NCI-H2227 treated with DMSO at 0.1 percent for 48 hours (cell line): ENCODE results near the gene PKD1L1.
"Not testable (repeated sequence)": the region's sequence is repeated elsewhere in the genome, so short reads cannot be mapped to it uniquely, and the experiment has no call there.

Source experiments
- DNase-seq: peaks from one replicate; lab custom pipeline; 2025; lab: John Stamatoyannopoulos, UW

The PKD1L1 gene

DNA sequence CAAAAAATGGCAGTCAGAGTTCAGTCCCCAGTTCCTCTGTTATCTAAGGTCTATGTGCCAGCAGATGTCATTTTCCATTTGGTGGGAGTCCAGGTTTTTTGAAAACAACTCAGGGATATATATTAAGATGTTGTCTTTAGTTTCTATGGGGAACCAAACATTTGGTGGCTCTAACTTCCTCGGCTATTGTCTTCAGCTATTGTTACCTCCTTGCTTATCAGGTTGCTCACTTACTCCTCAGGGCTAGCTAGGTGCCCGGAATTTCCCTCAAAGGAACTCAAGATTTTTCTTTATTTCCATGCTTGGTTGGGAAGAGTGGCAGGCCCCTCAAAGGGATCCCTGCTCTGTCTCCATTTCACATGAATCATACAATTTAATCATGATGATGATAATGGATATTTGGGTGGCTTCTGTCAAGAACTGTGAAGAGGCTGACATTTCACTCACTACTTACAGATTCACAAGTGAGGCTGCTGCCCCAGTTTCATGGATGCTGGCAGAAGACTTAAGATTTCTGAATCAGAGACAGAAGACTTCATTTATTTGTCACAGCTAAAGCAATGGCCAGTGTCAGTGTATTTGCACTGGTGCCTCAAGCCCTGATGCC is 182.8 kb downstream of the PKD1L1 start:
- no peak for DNase-seq

DNA sequence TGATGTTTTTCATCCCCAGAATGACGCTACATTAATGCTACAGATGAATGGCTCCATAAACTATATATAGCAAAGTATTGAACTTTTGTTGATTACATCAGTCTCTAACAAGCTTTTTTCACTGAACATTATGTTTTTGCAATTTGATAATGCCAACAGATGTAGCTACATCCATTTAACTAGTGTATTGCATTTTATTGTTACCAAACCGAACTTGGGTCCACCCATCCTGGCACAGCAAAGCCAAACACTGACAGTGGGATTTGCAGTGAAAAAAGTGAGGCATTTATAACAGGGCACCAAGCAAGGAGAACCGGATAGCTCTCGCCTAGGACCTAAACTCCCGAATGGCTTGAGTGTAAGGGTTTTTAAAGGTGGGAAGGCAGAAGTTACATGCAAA is 183.5 kb downstream of the PKD1L1 start:
- no peak for DNase-seq

DNA sequence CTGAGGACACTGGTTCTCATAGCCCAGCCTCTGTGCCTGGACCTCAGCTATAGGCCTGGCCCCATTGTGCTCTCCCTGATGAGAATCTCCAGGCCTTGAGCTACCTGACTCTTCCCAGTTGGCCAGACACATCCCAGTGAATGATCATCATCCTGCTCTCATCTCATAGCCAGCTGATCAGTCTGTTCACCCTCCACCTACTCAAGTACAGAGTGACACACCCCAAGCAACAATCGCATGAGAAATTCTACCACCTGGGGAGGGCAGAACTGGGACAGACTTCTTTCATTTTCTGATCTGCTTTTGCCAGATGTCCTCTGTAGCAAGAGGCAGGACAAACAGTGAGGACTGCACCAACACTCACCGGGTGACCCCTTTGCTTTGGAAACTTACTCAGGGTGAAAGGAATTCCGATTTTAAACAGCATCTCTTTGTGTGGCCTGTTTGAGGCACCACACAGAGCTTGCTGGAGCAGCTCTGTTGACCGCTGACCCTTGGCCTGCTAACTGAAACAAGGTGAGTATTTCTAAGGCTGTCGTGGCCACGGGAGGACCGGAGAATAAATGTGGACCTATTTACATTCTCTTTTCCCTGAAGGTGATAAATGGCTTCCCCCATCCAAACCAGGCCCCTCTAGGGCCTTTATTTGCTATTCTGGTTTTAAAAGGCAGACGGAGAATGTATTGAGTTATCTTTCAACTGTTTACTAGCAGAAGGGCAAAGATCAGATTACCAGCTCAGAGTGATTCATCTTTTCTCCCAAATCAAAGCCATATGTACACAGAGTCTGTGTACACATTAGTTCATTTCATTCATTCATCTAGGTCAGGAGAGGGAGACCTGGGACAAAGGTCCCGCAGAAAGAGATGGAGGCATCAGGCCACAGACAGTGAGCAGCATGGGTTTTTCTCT is 184.9 kb downstream of the PKD1L1 start:
- DNase-seq, result no peak

DNA sequence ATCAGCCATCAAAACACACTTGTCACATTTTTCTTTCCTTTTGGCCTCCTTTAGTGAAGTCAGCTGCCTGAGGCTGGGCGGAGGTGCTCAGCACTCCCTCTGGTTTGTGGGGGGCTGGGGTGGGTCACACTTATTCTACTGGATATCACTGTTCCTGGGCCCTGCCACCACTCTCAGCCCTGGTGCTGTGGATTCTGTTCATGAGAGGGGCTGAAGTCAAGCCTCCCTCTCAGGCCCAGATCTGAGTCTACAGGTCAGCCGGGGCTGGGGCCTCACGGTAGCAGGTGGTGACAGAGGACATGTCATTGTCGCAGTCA is 185.6 kb downstream of the PKD1L1 start:
- no peak for DNase-seq

DNA sequence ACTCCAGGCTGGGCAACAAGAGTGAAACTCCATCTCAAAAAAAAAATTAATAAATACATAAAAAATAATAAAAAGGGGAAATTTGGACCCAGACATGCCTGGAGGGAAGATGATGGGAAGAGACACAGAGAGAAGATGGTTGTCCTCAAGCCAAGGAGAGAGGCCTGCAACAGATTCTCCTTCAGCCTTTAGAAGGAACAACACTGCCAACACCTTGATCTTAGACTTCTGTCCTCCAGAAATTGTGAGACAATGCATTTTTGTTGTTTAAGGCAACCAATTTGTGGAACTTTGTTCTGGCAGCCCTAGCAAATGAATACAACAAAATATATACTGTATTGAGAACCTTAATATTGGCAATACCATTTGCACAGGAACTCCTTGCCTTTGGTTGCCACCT is 186.1 kb downstream of the PKD1L1 start:
- DNase-seq, result no peak

DNA sequence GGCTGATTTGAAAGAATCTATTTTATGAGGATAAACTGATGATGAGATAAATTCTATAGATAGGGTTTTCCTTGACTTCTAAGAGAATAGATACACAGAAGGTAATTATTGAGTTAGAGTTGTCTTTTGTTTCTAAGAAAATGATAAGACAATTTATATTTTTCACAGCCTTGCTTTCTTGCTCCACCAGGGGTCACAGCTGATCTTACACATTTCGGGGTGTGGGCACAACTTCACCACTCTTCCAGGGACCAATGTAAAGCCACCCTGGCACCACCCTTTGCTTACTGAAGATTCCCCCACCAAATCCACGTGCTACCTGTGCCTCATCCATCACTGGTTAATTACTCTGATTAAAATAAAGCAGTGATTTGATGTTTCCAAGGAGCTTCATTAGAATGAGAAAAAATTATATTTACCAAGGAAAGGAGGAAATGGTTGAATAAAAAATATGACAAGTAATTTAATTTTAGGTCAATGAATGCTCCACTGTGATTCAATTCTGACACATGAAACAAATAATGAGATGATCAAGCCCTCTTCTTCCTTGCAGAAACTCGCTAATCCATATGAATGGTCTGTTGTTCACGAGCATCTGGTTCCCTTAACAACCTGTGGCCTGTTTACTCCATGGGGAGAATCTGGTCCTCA is 189.1 kb downstream of the PKD1L1 start:
- DNase-seq, result no peak

DNA sequence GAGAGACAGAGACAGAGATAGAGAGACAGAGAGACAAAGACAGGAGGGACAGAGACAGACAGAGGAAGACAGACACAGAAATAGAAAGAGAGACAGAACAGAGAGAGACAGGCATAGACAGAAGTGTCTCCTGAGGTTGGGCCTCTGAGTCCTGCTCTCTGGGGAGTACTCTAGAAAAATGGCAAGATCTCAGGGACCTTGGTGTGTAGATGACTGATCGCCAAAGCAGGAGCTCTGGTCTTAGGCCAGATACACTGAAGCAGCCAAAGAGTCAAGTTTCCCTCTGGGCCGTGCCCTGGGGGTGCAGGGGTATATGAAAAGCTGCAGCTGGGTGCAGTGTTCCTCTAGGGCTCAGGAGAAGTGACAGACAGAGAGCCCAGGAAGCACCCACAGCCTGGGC is 189.7 kb downstream of the PKD1L1 start:
- DNase-seq, result no peak

DNA sequence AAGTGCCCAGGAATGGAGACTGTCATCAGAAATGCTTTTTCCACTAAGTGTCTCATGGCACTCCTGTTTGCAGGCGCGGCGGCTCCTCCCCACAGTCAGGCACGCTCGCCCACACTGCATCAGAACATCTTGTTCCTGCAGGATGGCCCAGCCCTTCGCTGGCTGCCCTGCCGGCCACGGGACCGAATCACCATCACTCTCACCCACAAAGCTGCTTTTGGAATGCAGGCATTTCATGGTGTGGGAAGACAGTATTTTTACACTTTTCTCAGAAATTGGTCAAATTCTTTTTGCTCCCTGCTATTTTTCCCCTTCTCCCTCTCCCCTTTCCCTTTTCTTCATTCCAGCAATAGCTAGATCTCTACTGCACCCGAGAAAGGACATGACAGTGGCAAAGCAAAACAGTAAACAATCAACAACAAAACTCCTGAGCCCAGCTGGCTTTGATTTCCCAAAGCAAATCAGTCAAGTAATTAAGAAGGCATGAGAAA is 190.3 kb downstream of the PKD1L1 start:
- DNase-seq, result no peak

DNA sequence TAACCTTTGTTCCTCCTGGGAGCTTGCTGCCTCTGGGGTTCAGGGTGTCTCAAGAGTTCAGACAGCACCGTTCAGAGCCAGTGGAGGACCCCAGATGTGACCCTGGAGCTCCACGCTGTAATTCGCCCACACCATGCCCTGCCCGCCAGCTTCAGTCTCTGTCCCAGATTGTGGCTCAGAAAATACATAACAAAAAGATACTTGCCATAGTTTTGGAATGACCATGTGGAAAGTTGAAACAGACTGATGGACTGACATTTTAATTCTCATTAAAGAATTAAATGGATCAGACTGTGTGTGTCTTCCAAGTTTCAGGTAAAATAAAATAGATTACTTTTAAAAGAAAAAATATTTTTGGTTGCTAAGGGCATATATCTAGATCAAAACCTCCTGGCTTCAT is 191.6 kb downstream of the PKD1L1 start:
- DNase-seq, result no peak

DNA sequence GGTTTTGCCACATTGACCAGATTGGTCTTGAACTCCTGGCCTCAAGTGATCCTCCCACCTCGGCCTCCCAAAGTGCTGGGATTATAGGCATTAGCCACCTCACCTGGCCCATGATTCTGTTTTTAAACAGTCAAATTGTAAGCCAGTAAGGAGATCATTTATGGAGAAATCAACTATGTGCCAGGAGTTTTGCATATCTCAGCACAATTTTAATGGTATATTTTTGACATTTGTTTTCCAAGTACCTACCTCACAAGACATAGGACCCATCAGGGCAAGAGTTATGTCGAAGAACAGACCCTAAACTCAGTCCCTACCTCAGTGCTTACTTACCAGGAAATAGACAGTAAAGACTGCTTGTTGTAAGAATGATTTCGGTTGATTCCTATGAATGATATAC is 193.0 kb downstream of the PKD1L1 start:
- DNase-seq, result no peak

DNA sequence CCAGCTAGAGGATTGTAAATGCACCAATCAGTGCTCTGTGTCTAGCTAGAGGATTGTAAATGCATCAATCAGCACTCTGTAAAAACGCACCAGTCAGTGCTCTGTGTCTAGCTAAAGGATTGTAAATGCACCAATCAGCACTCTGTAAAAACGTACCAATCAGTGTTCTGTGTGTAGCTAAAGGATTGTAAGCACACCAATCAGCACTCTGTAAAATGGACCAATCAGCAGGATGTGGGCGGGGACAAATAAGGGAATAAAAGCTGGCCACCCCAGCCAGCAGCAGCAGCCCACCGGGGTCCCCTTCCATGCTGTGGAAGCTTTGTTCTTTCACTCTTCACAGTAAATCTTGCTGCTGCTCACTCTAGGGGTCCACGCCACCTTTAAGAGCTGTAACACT is 196.5 kb downstream of the PKD1L1 start:
- DNase-seq, result not testable (repeated sequence)

DNA sequence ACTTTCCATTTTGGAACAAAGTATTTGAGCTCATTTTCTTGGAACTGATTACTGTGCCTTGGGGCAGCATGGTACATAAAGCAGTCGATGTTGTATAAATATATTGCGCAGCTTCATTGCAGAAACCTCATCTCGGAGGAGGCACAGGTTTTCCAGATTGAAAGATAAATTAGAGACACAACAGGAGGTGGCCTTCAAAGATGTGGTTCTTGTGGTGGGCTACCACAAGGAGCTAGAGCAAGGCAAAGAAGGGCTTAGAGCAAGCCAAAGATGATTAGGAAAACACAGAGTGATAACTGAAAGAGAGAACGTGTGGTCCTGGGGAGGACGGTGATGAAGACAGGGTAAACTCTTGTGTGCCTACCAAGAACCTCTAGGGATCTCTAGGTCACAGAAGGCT is 197.2 kb downstream of the PKD1L1 start:
- no peak for DNase-seq

DNA sequence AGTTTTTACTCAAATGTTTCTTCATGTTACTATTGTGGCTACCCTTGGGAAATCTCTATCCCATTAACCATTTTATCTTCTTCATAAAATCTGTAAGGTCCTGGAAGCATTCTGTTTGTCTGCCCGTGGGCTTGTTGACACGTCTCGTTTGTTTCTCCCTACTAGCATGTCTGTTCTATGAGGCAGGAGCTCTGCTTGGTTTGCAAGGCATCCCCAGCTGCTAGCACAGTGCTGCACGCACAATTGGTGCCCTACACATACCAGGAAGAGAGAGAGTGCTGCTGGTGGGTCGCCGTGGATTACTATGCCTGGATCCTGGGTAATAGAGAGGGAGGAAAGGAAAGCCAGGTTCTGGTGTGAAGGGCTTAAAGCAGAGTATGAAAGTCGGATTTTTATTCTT is 200.2 kb downstream of the PKD1L1 start:
- DNase-seq, result no peak

DNA sequence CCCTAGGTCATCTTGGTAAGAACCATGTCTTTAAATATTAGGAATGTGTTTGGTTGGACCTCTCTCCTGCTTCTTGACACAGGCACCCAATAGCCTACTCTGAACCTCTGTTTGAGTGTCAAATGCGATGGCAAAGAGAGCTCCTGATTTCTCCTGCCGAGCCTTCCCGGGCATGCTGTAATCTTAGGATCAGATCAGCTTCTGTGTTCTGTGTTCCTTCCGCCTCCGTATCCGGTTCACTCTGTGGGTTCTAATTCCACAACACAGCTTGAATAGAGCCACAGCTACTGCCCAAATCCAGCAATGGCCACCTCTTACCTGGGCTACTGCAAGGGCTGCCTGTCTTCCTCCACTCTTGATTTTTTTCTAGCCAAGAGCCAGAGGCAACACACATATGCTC is 201.1 kb downstream of the PKD1L1 start:
- DNase-seq, result no peak

DNA sequence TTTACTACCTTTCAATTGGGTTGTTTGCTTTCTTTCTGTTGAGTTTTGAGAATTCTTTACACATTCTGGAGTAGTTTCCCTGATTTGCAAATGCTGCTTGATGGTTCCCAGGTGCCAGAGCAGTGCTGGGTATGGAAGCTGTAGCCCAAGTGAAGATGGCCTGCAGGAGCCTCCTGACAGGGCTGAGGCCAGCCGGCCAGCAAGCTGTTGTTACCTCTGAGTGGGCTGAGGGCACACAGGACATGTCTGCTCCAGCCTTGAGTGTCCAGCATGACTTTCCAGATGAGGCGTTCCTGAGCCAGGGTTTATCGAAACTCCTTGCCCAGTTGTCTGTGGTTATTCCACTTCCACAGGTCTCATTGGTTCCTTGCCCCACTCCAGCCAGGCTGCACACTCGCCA is 201.8 kb downstream of the PKD1L1 start:
- DNase-seq, result no peak

DNA sequence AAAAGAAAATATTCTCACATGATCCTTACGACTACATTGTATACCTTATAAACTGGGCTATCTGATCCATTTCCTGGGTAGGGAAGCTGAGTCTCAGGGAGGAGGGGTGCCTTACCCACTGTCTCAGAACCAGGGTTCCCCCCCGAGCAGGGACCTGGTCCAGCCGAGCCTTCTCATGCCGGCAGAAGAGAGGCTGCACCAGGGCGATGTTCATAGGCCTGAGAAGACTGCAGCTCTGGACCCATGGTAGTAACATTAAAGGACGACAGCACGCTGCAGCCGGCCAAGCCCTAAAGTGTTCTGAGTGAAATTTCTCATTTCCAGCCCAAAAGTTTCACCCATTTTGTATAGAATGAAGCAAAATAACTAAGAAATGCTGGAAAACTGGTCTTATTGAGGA is 203.4 kb downstream of the PKD1L1 start:
- no peak for DNase-seq

DNA sequence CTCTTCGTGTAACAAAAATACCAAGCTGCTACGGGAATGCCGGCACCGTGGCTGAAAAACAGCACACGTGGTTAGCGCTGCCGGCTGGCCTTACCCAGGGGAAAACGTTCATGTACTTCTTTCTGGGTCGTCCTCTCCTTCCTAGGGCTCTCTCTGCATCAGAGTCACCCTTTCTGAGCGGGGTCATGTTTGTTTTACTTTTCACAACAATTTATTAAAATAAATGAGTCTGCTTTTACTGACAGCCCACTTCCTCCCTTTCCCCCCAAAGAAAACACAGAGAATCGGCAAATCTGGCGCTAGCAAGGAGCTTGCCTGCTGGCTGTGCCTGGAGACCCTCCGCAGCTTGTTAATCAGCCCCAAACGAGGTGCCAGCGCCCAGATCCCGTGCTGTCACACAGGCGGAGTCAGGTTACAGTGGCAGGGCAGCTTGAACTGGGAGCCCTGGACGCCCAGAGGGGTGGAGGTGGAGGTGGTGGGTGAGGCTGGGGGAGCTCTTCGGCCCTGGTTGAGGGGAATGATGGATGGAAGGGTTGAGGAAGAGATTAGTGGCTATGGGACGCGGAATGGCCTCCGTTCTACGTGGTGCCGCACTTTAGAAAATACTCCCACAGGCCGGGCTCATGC is 204.2 kb downstream of the PKD1L1 start:
- no peak for DNase-seq

DNA sequence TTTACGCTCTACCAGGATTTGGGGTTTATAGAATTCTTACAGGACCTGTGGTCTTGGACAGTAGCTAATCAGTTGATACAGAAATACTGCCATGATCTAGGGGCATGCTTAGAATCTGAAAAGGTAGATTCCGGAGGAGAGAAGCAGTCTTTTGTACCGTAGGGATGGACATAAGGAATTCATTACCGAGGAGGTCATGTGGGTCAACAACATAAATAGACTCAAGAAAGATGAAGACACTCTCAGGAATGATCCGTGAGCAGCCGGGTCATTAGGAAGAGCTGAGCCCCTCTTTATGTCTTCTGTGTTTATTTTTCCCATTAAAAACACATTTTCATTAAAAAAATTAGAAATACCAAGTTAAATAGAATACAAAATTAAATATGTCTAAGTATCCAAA is 206.3 kb downstream of the PKD1L1 start:
- DNase-seq, result no peak

DNA sequence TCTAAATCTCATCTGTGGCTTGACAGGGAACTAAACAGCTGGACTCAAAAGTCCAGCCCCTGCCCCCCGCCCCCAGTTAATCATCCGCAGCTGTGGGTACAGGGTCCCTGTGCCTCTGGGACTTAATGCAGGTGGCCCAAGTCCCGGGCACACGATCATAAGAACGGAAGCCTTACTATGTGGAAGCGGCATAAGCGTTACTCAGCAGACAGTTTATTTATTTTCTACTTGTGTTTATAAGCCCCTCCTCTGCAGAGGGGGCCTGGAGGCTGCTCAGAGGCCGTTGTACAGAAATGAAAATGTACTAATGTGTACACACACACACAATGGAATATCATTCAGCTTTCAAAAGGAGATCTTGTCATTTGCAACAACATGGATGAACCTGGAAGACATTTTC is 208.4 kb downstream of the PKD1L1 start:
- no peak for DNase-seq

DNA sequence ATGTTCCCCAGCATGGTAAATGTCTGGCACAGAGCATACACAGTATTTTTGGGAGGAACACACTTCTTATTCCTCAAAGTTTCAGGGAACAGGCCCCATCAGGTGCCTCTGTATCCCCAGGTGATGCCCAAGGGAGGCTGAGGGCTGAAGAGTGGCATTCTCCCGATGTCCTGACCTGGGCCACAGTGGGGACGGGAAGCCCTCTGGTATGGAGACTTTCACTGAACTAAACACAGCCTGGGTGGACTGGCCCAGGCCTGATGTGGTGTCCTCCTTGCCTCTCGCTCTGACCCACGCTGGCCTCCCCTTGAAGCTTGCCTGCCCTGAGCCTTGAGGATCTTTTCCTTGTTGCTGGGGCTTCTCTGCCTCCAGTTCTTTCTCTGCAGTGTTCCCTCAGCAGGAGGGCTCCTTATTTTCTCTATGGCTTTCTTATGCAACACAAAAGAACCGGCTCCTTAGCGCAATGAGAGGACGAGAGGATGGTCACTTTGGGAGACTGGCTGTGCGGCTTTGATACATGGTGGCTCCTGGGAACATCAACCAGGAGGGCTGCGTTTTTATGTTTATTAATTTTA is 208.9 kb downstream of the PKD1L1 start:
- DNase-seq, result no peak

DNA sequence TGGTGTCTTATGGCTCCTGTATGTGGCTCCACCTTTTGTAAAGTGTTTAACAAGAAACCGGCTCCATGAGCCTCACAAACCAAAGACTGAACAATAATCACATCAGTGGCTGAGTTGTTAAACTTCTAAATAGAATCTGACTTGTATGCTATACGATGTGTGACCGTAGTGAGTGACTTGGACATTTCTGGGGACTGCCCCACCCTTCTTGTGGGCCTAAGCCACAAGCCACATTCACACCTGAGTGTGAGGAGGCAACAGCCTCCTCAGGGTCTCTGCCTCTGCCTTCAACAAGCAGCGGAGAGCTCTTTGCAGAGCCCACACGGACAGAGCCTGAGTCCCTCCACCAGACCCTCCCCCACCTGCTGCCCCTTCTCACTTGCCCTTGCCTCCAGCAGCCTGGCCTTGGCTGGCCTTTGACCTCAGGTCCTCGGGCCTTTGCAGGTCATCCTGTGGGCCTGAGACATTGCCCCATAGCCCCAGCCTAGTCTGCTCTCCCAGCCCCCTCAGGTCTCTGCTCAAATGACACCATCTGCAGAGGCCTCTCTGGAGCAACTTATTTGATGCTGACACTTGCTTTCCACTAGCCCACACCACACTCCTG is 209.6 kb downstream of the PKD1L1 start:
- no peak for DNase-seq

DNA sequence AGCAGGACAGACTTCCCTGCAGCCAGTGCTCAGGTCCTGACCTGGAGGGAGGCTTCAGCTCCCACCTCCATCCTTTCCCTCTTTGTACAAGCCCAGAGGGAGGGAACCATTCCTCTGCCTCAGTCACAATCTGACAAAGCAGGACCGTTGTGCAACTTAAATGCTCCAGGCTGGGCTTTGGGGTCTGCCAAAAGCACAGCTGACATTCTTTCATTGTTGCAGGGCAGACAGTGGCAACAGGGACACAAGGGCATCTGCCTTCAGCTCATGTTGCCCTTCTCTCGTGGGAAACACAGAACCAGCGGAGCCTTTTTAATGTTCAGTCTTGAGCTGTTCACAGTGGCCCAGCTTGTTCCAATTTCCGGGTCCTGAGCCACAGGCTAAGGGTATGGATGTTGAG is 210.7 kb downstream of the PKD1L1 start:
- DNase-seq, result no peak
